ENCODE measurements around the gene MMP26.

Gene MMP26

GRCh38 chr11:4704054-4704789, at the start of gene MMP26:
MMP26 (plus strand) TSS chr11:4704784.
- no peaks in the 10 kb centered on the region for H3K27me3 Mint-ChIP-seq
- no peaks in the 10 kb centered on the region for H3K9me3 Mint-ChIP-seq
- H3K27ac Mint-ChIP-seq, result no peak within 1 kb of the TSS
- H3K4me1 Mint-ChIP-seq (ENCODE audit: low read depth), result no peaks in the 10 kb centered on the region
- no peak within 1 kb of the TSS for H3K4me3 Mint-ChIP-seq
- H3K36me3 Mint-ChIP-seq (ENCODE audit: low read depth), result no peaks in the 10 kb centered on the region
- intact Hi-C loops (cut with micrococcal nuclease), result no loop called here

- no peaks in the 10 kb centered on the region for H3K36me3 Mint-ChIP-seq (ENCODE audit: low read depth)
- no peak overlapping the region for H3K27ac Mint-ChIP-seq
These were observed 45.7 kb upstream of the MMP26 start for GRCh38 chr11:4658629-4659445.

GRCh38 chr11:4662876-4663275, 41.7 kb upstream of the MMP26 start:
- H3K4me3 Mint-ChIP-seq, result no peak overlapping the region
- no peak overlapping the region for H3K27ac Mint-ChIP-seq
- peaks cover 2% of the 10 kb centered on the region for H3K27me3 Mint-ChIP-seq
- no peaks in the 10 kb centered on the region for H3K4me1 Mint-ChIP-seq (ENCODE audit: low read depth)
- intact Hi-C loops (cut with micrococcal nuclease), result no loop called here
- H3K36me3 Mint-ChIP-seq (ENCODE audit: low read depth), result no peaks in the 10 kb centered on the region
- no peaks in the 10 kb centered on the region for H3K9me3 Mint-ChIP-seq

More at GRCh38 chr11:4658629-4659445, 45.7 kb upstream of the MMP26 start:
- Mint-ChIP-seq H3K27me3 (peaks cover 2% of the 10 kb centered on the region), H3K4me3 (no peak overlapping the region), H3K9me3 (no peaks in the 10 kb centered on the region), H3K4me1 (ENCODE audit: low read depth) (no peaks in the 10 kb centered on the region)
- intact Hi-C loops (cut with micrococcal nuclease), result no loop called here

- Mint-ChIP-seq H3K4me3 (no peak overlapping the region), H3K36me3 (ENCODE audit: low read depth) (no peaks in the 10 kb centered on the region), H3K27me3 (peaks cover 2% of the 10 kb centered on the region), H3K9me3 (no peaks in the 10 kb centered on the region), H3K27ac (no peak overlapping the region), H3K4me1 (ENCODE audit: low read depth) (no peaks in the 10 kb centered on the region)
- intact Hi-C loops (cut with micrococcal nuclease), result no loop called here
These were observed 40.4 kb upstream of the MMP26 start for GRCh38 chr11:4664183-4664582.

GRCh38 chr11:4664786-4665185, 39.8 kb upstream of the MMP26 start:
- Mint-ChIP-seq H3K9me3 (no peaks in the 10 kb centered on the region), H3K4me3 (no peak overlapping the region), H3K4me1 (ENCODE audit: low read depth) (no peaks in the 10 kb centered on the region), H3K36me3 (ENCODE audit: low read depth) (no peaks in the 10 kb centered on the region), H3K27me3 (peaks cover 2% of the 10 kb centered on the region), H3K27ac (no peak overlapping the region)
- intact Hi-C loops (cut with micrococcal nuclease), result no loop called here

- H3K27ac Mint-ChIP-seq, result no peak overlapping the region
- intact Hi-C loops (cut with micrococcal nuclease), result no loop called here
- no peaks in the 10 kb centered on the region for H3K9me3 Mint-ChIP-seq
- no peaks in the 10 kb centered on the region for H3K4me1 Mint-ChIP-seq (ENCODE audit: low read depth)
- H3K4me3 Mint-ChIP-seq, result no peak overlapping the region
- no peaks in the 10 kb centered on the region for H3K36me3 Mint-ChIP-seq (ENCODE audit: low read depth)
- peaks cover 2% of the 10 kb centered on the region for H3K27me3 Mint-ChIP-seq
These were observed 39.2 kb upstream of the MMP26 start for GRCh38 chr11:4665424-4665823.

- Mint-ChIP-seq H3K4me1 (ENCODE audit: low read depth) (no peaks in the 10 kb centered on the region), H3K4me3 (no peak overlapping the region), H3K27ac (no peak overlapping the region), H3K27me3 (no peaks in the 10 kb centered on the region), H3K9me3 (no peaks in the 10 kb centered on the region), H3K36me3 (ENCODE audit: low read depth) (no peaks in the 10 kb centered on the region)
- intact Hi-C loops (cut with micrococcal nuclease), result no loop called here
These were observed 32.8 kb upstream of the MMP26 start for GRCh38 chr11:4671741-4672140.

GRCh38 chr11:4672470-4672869, 32.1 kb upstream of the MMP26 start:
- Mint-ChIP-seq H3K36me3 (ENCODE audit: low read depth) (no peaks in the 10 kb centered on the region), H3K4me3 (no peak overlapping the region), H3K27me3 (no peaks in the 10 kb centered on the region), H3K4me1 (ENCODE audit: low read depth) (no peaks in the 10 kb centered on the region), H3K27ac (no peak overlapping the region), H3K9me3 (no peaks in the 10 kb centered on the region)
- intact Hi-C loops (cut with micrococcal nuclease), result no loop called here

GRCh38 chr11:4673781-4674180, 30.8 kb upstream of the MMP26 start:
- Mint-ChIP-seq H3K27ac (no peak overlapping the region), H3K4me3 (no peak overlapping the region), H3K27me3 (no peaks in the 10 kb centered on the region), H3K4me1 (ENCODE audit: low read depth) (no peaks in the 10 kb centered on the region), H3K36me3 (ENCODE audit: low read depth) (no peaks in the 10 kb centered on the region), H3K9me3 (no peaks in the 10 kb centered on the region)
- intact Hi-C loops (cut with micrococcal nuclease), result no loop called here

GRCh38 chr11:4677948-4678347, 26.6 kb upstream of the MMP26 start:
- no peaks in the 10 kb centered on the region for H3K27me3 Mint-ChIP-seq

GRCh38 chr11:4680341-4680740, 24.2 kb upstream of the MMP26 start:
- Mint-ChIP-seq H3K27ac (no peak overlapping the region), H3K4me3 (no peak overlapping the region), H3K27me3 (no peaks in the 10 kb centered on the region), H3K4me1 (ENCODE audit: low read depth) (no peaks in the 10 kb centered on the region), H3K36me3 (ENCODE audit: low read depth) (no peaks in the 10 kb centered on the region), H3K9me3 (no peaks in the 10 kb centered on the region)
- intact Hi-C loops (cut with micrococcal nuclease), result no loop called here

More at GRCh38 chr11:4677948-4678347, 26.6 kb upstream of the MMP26 start:
- H3K4me1 Mint-ChIP-seq (ENCODE audit: low read depth), result no peaks in the 10 kb centered on the region
- H3K27ac Mint-ChIP-seq, result no peak overlapping the region
- H3K4me3 Mint-ChIP-seq, result no peak overlapping the region
- intact Hi-C loops (cut with micrococcal nuclease), result no loop called here
- no peaks in the 10 kb centered on the region for H3K9me3 Mint-ChIP-seq
- no peaks in the 10 kb centered on the region for H3K36me3 Mint-ChIP-seq (ENCODE audit: low read depth)

- no peaks in the 10 kb centered on the region for H3K9me3 Mint-ChIP-seq
These were observed 21.8 kb upstream of the MMP26 start for GRCh38 chr11:4682623-4683419.

GRCh38 chr11:4684631-4685285, 19.8 kb upstream of the MMP26 start:
- intact Hi-C loops (cut with micrococcal nuclease), result no loop called here
- H3K27me3 Mint-ChIP-seq, result no peaks in the 10 kb centered on the region
- H3K4me3 Mint-ChIP-seq, result no peak overlapping the region
- no peaks in the 10 kb centered on the region for H3K4me1 Mint-ChIP-seq (ENCODE audit: low read depth)
- no peak overlapping the region for H3K27ac Mint-ChIP-seq
- no peaks in the 10 kb centered on the region for H3K36me3 Mint-ChIP-seq (ENCODE audit: low read depth)
- no peaks in the 10 kb centered on the region for H3K9me3 Mint-ChIP-seq

More at GRCh38 chr11:4682623-4683419, 21.8 kb upstream of the MMP26 start:
- Mint-ChIP-seq H3K36me3 (ENCODE audit: low read depth) (no peaks in the 10 kb centered on the region), H3K4me3 (no peak overlapping the region), H3K27ac (no peak overlapping the region), H3K4me1 (ENCODE audit: low read depth) (no peaks in the 10 kb centered on the region), H3K27me3 (no peaks in the 10 kb centered on the region)
- intact Hi-C loops (cut with micrococcal nuclease), result no loop called here
